ENCODE results near the gene ABHD10.
"Not testable (repeated sequence)": the region's sequence is repeated elsewhere in the genome, so short reads cannot be mapped to it uniquely, and the experiment has no call there.

ABHD10 gene

GRCh38 chr3:112037194-112037593, 58.4 kb downstream of the ABHD10 start:
- not testable (repeated sequence) for DNase-seq

GRCh38 chr3:112038863-112039262, 60.0 kb downstream of the ABHD10 start:
- DNase-seq, result no peak

GRCh38 chr3:112041321-112041720, 62.5 kb downstream of the ABHD10 start:
- DNase-seq, result no peak

- DNase-seq, result peak; percentile 100
These were observed 64.0 kb downstream of the ABHD10 start for GRCh38 chr3:112042842-112043280.

Data from NCI-H1436 treated with DMSO at 0.1 percent for 48 hours (cell line).